ENCODE measurements around the gene HCRTR1.

The HCRTR1 gene

DNA sequence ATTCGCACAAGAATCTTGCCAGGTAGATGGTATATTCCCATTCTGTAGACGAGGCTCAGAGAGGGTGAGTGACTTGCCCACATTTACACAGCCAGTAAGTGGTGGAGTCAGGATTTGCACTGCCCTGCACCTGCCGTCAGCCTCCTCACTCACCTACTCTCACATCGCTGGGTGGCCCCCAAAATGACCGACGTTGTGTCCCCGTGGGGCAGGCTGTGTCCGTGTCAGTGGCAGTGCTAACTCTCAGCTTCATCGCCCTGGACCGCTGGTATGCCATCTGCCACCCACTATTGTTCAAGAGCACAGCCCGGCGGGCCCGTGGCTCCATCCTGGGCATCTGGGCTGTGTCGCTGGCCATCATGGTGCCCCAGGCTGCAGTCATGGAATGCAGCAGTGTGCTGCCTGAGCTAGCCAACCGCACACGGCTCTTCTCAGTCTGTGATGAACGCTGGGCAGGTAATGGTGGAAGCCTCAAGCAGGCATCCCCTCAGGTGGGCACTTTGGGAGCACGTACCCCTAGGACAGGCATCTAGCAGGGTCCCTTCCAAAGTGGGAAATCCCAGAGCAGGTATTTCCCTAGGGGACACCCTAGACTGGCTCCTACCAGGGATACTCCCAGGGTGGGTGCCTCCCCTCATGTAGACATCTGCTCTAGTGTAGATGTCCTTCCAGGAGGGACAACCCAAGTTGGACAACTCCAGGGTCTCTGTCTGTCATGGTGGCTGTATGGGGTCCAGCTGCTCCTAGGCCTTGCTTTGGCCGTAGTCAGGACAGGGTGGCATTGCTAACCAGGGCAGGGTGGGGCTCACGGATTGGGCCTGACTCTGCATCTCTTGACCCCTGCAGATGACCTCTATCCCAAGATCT lies 3.4 kb downstream of the HCRTR1 start:
- DNase-seq (ENCODE audit: low read depth), result no peak
- H3K4me3 ChIP-seq (ENCODE audit: low read length), result no peak overlapping the region
- TF ChIP-seq, protein P1, sequence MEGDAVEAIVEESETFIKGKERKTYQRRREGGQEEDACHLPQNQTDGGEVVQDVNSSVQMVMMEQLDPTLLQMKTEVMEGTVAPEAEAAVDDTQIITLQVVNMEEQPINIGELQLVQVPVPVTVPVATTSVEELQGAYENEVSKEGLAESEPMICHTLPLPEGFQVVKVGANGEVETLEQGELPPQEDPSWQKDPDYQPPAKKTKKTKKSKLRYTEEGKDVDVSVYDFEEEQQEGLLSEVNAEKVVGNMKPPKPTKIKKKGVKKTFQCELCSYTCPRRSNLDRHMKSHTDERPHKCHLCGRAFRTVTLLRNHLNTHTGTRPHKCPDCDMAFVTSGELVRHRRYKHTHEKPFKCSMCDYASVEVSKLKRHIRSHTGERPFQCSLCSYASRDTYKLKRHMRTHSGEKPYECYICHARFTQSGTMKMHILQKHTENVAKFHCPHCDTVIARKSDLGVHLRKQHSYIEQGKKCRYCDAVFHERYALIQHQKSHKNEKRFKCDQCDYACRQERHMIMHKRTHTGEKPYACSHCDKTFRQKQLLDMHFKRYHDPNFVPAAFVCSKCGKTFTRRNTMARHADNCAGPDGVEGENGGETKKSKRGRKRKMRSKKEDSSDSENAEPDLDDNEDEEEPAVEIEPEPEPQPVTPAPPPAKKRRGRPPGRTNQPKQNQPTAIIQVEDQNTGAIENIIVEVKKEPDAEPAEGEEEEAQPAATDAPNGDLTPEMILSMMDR (conservative IDR thresholded peaks at IDR 0.05; ENCODE audit: low read length), result no peak

DNA sequence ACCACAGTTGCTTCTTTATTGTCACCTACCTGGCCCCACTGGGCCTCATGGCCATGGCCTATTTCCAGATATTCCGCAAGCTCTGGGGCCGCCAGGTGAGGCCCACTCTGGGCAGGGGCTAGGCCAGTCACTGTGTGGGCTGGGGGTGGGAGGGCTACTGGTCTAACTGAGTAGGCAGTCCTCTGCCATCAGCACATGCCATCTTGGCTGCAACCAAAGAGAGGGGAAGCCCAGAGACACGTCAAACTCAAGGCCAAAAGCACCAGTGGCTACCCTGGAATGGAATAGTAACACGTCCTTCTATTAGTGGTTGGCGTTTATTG lies 4.0 kb downstream of the HCRTR1 start:
- TF ChIP-seq, protein P1 (conservative IDR thresholded peaks at IDR 0.05; ENCODE audit: low read length), result no peak
- DNase-seq (ENCODE audit: low read depth), result no peak
- H3K4me3 ChIP-seq (ENCODE audit: low read length), result no peak overlapping the region

DNA sequence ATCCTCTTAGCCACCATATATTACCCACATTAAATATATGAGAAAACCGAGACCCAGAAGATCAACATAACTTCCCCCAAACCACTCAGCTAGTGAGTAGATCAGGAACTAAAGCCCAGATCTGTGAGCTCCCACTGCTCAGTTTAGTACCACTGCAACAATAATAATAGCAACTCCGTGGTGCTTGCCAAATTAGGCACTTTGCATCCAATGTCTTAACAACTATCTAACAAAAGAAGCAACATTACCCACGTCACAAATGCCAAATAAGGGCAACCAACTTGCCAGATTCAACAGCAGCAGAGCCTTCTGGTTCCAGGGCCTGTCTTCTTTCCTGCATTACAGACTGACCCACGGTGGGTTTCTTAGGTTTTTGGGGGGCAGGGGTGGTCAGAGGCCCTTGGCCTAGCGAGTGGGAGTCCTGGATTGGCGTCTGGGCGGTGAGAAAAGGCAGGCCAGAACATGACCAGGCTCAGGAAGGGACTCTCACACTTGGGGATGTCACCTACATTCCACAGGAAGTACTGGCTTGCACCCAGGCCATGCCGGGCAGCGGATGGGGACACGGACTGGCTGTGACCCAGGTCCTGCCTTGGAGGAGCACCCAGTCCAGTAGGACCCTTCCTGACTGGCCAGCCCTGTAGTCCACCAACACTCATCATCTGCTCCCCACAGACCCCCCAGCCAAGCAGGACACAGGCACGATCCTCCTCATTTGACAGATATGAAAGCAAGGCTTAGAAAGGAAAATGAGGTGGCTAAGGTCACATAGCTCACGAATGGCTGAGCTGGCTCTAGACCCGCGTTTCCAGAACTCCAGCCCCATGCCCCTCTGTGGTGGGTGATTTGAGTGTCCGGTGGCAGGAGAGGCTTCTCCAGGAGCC lies 4.6 kb downstream of the HCRTR1 start:
- H3K4me3 ChIP-seq (ENCODE audit: low read length), result no peak overlapping the region
- TF ChIP-seq, protein P1 (conservative IDR thresholded peaks at IDR 0.05; ENCODE audit: low read length), result no peak
- no peak for DNase-seq (ENCODE audit: low read depth)

DNA sequence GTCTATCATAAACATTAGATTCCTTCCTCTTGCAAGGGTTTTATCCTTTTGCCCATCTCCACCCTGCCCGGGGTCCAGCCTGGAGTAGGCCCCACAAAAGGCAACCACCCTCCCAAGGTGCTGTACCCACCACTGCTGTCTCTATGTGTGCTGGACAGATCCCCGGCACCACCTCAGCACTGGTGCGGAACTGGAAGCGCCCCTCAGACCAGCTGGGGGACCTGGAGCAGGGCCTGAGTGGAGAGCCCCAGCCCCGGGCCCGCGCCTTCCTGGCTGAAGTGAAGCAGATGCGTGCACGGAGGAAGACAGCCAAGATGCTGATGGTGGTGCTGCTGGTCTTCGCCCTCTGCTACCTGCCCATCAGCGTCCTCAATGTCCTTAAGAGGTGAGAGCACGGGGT lies 5.9 kb downstream of the HCRTR1 start:
- H3K4me3 ChIP-seq (ENCODE audit: low read length), result no peak overlapping the region
- TF ChIP-seq, protein P1 (conservative IDR thresholded peaks at IDR 0.05; ENCODE audit: low read length), result no peak
- DNase-seq (ENCODE audit: low read depth), result no peak

DNA sequence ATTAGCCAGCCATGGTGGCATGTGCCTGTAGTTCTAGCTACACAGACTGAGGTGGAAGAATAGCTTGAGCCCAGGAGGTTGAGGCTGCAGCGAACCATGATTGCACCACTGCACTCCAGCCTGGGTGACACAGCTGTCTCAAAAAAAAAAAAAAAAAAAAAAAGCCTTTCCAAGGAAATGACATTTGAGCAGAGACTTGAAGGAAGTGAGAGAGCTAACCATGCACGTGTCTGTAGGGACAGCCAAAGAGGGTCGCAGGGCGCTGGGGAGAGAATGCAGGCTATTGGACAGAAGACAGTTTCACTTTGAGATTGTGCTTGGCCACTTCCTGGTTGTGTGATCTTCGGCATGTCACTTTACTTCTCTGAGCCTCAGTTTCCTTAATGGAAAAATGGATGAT lies 6.8 kb downstream of the HCRTR1 start:
- no peak for DNase-seq (ENCODE audit: low read depth)
- TF ChIP-seq, protein P1 (conservative IDR thresholded peaks at IDR 0.05; ENCODE audit: low read length), result no peak
- H3K4me3 ChIP-seq (ENCODE audit: low read length), result no peak overlapping the region

DNA sequence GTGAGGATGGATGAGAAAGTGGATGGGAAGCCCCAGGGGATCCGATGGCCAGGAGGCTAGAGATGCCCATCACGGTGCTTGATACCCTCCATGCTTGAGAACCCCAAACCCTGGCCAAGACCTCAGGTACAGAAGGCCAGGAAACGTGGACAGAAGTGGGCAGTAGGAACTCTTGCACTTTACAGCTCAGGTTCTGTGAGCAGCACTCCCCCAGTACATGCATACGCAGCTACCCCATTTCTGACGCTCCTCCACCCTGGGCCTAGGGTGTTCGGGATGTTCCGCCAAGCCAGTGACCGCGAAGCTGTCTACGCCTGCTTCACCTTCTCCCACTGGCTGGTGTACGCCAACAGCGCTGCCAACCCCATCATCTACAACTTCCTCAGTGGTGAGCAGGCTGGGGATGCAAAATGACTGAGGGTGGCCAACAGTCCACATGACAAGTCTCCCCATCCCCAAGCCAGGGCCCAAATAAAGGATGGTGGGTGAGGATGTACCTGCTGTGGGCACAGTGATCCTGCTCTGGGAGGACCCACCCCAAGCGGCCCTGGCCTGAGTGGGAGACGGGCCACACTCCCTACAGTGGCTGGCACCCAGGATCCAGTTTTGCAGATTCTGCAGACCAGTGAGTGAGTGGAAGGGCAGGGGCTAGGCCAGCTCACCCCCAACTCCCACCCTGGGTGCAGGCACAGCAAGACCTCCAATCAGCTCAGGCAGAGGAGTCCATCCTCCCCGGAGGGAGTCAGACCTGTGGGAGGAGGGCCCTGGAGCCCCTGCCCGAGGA lies 7.4 kb downstream of the HCRTR1 start:
- DNase-seq (ENCODE audit: low read depth), result no peak
- TF ChIP-seq, protein P1 (conservative IDR thresholded peaks at IDR 0.05; ENCODE audit: low read length), result no peak
- H3K4me3 ChIP-seq (ENCODE audit: low read length), result no peak overlapping the region

All from AG10803 (cell line).